ENCODE results near the gene EFNA4. TPM values are rescaled to one million over a fixed set of nuclear protein-coding genes. Genes with fewer than 3 reads are reported as not detected.

EFNA4 gene
- total and polyA plus RNA-seq, 9 of the 15 experiments (the other 6 are each of a cell fraction or from before 2014, with no cell fraction given): 0.68 to 7.4 (median 6.1) TPM

- TF ChIP-seq JUND (IDR thresholded peaks at IDR 0.05; ENCODE audit: borderline replicate concordance, low read depth, low read length): 0 out of 2 replicates have a peak, but pooled peaks have one; percentile 56
- TF ChIP-seq JUND (tag; IDR thresholded peaks at IDR 0.05; ENCODE audit: borderline replicate concordance, low read depth, low read length): no peak
- TF ChIP-seq ZNF561 (CRISPR knock-in tag; conservative IDR thresholded peaks at IDR 0.05): no peak
- no peak for TF ChIP-seq PTRF (tag; IDR thresholded peaks at IDR 0.05)
- TF ChIP-seq VEZF1 (CRISPR knock-in tag; IDR thresholded peaks at IDR 0.05): peak; percentile 57
- TF ChIP-seq NR2C2 (CRISPR knock-in tag; IDR thresholded peaks at IDR 0.05): peak; percentile 24; the same call in 1 of the 2 replicates
- TF ChIP-seq NR2C2 (tag; IDR thresholded peaks at IDR 0.05): no peak
- no peak for TF ChIP-seq PBX2 (CRISPR knock-in tag; IDR thresholded peaks at IDR 0.05; ENCODE audit: low read depth)
- no peak for TF ChIP-seq PBX2 (tag; conservative IDR thresholded peaks at IDR 0.05; ENCODE audit: low read depth)
- no peak for TF ChIP-seq ZNF318 (IDR thresholded peaks at IDR 0.05; ENCODE audit: borderline replicate concordance in 1 of 2, low read depth in 1 of 2)
- TF ChIP-seq ZNF785 (CRISPR knock-in tag; IDR thresholded peaks at IDR 0.05): no peak
- TF ChIP-seq THRA (IDR thresholded peaks at IDR 0.05): no peak
Measured at GRCh38 chr1:155061381-155062150, 2.0 kb upstream of the EFNA4 start (continued).

Data from K562 (cell line).